Measurements from ENCODE around the gene ADAMTS2.

The ADAMTS2 gene

DNA sequence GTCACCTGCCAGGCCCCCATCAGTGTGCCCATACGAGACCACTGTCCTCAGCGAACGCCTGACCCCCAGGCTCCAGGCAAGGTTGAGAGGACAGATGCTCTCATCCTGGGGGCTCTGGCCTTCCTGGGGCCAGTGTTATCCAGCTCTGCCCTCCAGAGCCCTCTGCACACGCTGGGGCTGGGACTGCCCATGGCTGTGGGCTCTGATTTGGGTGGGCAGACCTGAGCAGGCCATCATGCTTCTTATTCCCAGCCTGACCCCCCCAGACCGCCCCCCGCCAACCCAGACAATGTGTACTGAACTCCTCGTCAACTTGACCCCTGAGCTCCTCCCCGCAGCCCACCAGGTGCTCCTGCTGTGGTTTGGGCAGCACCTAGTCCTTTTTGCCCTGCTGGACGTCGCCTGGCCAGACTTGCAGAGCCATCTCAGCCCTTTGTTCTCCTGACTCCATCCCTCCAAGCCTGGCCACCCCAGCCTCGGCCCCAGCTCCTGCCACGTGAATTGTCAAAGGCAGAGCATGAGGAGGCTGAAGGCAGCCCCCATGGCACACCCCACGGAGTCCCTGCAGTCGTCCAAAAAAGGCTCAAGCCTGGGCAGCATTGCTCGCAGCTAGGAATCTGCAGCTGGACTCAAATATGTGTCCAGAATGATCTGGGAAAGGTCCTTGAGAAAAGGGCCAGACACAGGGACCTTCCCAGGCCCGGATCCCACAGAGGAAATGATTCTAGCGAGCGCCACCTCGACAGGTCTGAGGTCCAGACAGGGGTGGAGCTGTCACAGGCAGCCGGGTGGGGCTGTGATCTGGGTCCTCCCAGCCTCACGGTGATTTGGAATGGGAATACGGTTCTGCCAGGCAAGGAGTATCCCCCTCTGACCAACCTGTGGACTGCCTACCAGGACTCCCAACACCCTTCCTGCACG is 87.0 kb downstream of the ADAMTS2 start:
- Histone ChIP-seq H3K9ac (ENCODE audit: low read depth, low read length) (no peak overlapping the region), H3K4me3 (ENCODE audit: low read depth, low read length) (no peak overlapping the region), H3K36me3 (ENCODE audit: control insufficient read depth, insufficient read depth, low read length) (no peaks in the 10 kb centered on the region), H3K4me1 (ENCODE audit: control insufficient read depth, insufficient read depth, low read length) (no peaks in the 10 kb centered on the region), H3K9me3 (ENCODE audit: control insufficient read depth, insufficient read depth, low read length) (no peaks in the 10 kb centered on the region), H3K27me3 (ENCODE audit: control insufficient read depth, insufficient read depth, low read length) (no peaks in the 10 kb centered on the region)

DNA sequence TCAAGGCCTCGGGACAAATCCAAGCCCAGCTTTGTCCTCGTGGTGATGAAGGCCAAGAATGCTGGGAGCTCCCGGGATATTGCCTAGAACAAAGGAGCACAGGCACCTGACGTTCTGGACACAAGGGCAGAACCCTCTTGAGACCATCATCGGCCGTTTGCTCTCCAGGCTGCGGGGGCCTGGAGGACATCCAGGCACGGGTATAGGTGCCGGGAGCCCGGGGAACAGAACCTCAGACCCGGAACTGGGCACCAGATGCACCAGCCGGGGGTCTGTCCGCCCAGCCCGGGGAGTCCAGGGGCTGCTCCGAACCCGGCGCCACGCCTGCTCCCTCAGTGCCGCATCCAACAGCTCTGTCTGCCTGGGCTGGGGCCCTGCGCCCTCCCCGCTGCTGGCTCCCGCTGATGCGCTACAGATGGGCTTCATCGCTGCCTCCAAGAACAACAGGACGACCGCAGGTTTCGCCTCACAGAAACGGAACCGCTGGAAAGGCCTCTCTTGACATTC is 88.0 kb downstream of the ADAMTS2 start:
- Histone ChIP-seq H3K36me3 (ENCODE audit: control insufficient read depth, insufficient read depth, low read length) (no peaks in the 10 kb centered on the region), H3K9ac (ENCODE audit: low read depth, low read length) (no peak overlapping the region), H3K9me3 (ENCODE audit: control insufficient read depth, insufficient read depth, low read length) (no peaks in the 10 kb centered on the region), H3K4me1 (ENCODE audit: control insufficient read depth, insufficient read depth, low read length) (no peaks in the 10 kb centered on the region), H3K27me3 (ENCODE audit: control insufficient read depth, insufficient read depth, low read length) (no peaks in the 10 kb centered on the region), H3K4me3 (ENCODE audit: low read depth, low read length) (no peak overlapping the region)

- Histone ChIP-seq H3K36me3 (ENCODE audit: control insufficient read depth, insufficient read depth, low read length) (no peaks in the 10 kb centered on the region), H3K9me3 (ENCODE audit: control insufficient read depth, insufficient read depth, low read length) (no peaks in the 10 kb centered on the region), H3K4me1 (ENCODE audit: control insufficient read depth, insufficient read depth, low read length) (no peaks in the 10 kb centered on the region), H3K4me3 (ENCODE audit: low read depth, low read length) (no peak overlapping the region), H3K27me3 (ENCODE audit: control insufficient read depth, insufficient read depth, low read length) (no peaks in the 10 kb centered on the region), H3K9ac (ENCODE audit: low read depth, low read length) (no peak overlapping the region)
Observed at GRCh38 chr5:179256328-179257175, 88.7 kb downstream of the ADAMTS2 start.

DNA sequence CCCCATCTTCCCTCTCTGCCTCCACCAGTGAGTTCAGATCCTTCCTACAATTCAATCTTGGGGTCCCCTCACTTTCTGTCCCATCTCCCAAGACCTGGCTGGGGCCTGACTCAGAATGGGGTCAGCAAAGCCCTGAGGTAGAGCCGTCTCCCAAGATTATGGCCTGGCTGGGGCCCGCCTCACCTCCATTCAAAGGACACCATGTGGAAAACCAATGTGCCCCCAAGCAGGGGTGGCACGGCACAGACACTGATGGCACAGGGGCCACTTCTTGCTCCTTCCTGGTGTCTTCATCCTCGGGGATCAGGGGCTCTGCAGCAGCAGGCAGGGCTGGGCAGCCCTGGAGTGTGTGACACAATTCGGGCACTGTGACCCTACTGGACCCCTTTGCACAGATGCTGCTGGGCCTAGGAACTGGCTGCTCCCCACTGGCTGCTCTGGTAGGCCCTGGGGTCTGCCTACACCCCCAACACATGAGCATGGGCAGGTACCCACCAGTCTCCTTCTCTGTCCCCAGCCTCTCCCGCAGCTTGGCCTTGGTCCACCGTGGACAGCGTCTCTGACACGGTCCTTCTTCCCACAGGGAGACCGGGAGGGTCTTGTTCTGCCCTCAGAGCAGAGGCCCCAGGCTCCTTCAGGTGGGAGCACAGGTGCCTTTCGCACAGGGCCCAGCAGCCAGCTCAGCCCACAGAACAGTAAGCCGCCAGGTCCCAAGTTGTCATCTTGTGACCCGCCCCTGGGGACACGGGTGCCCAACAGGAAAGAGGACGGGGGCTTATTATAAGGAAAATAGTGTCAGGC is 89.5 kb downstream of the ADAMTS2 start:
- H3K4me1 ChIP-seq (ENCODE audit: control insufficient read depth, insufficient read depth, low read length): no peaks in the 10 kb centered on the region
- no peak overlapping the region for H3K9ac ChIP-seq (ENCODE audit: low read depth, low read length)
- no peaks in the 10 kb centered on the region for H3K27me3 ChIP-seq (ENCODE audit: control insufficient read depth, insufficient read depth, low read length)
- H3K9me3 ChIP-seq (ENCODE audit: control insufficient read depth, insufficient read depth, low read length): no peaks in the 10 kb centered on the region
- no peaks in the 10 kb centered on the region for H3K36me3 ChIP-seq (ENCODE audit: control insufficient read depth, insufficient read depth, low read length)
- no peak overlapping the region for H3K4me3 ChIP-seq (ENCODE audit: low read depth, low read length)

DNA sequence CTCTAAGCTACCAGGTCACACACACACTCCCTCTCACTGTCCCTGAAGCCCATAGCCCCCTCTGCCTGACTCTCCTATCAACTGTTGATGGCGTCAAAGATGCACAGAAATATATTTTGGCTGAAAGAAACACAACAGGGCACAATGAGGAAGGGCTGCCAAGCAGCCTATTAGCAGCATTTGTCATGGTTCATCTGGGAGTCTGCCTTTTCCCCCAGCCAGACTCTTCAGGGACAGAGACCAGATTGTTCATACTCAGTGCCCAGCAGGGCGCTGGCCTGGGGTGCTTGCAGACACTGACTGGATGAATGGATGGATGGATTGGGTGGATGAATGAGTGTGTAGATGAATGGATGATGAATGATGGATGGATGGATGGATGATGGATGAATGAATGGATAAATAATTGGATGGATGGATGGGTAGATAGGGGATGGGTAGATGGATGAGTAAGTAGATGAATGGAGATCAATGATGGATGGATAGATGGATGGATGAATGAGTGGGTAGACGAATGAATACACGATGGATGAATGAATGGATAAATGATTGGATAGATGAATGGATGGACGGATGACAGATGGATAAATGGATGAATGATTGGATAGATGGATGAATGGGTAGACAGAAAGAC is 90.5 kb downstream of the ADAMTS2 start:
- H3K9ac ChIP-seq (ENCODE audit: low read depth, low read length): no peak overlapping the region
- no peaks in the 10 kb centered on the region for H3K27me3 ChIP-seq (ENCODE audit: control insufficient read depth, insufficient read depth, low read length)
- H3K4me1 ChIP-seq (ENCODE audit: control insufficient read depth, insufficient read depth, low read length): no peaks in the 10 kb centered on the region
- no peaks in the 10 kb centered on the region for H3K36me3 ChIP-seq (ENCODE audit: control insufficient read depth, insufficient read depth, low read length)
- no peaks in the 10 kb centered on the region for H3K9me3 ChIP-seq (ENCODE audit: control insufficient read depth, insufficient read depth, low read length)
- H3K4me3 ChIP-seq (ENCODE audit: low read depth, low read length): no peak overlapping the region

- Histone ChIP-seq H3K9me3 (ENCODE audit: control insufficient read depth, insufficient read depth, low read length) (no peaks in the 10 kb centered on the region), H3K27me3 (ENCODE audit: control insufficient read depth, insufficient read depth, low read length) (no peaks in the 10 kb centered on the region), H3K4me3 (ENCODE audit: low read depth, low read length) (no peak overlapping the region), H3K9ac (ENCODE audit: low read depth, low read length) (no peak overlapping the region), H3K4me1 (ENCODE audit: control insufficient read depth, insufficient read depth, low read length) (no peaks in the 10 kb centered on the region), H3K36me3 (ENCODE audit: control insufficient read depth, insufficient read depth, low read length) (no peaks in the 10 kb centered on the region)
Observed at GRCh38 chr5:179253730-179254129, 91.5 kb downstream of the ADAMTS2 start.

- no peaks in the 10 kb centered on the region for H3K27me3 ChIP-seq (ENCODE audit: control insufficient read depth, insufficient read depth, low read length)
Observed at GRCh38 chr5:179251276-179251969, 93.8 kb downstream of the ADAMTS2 start.

DNA sequence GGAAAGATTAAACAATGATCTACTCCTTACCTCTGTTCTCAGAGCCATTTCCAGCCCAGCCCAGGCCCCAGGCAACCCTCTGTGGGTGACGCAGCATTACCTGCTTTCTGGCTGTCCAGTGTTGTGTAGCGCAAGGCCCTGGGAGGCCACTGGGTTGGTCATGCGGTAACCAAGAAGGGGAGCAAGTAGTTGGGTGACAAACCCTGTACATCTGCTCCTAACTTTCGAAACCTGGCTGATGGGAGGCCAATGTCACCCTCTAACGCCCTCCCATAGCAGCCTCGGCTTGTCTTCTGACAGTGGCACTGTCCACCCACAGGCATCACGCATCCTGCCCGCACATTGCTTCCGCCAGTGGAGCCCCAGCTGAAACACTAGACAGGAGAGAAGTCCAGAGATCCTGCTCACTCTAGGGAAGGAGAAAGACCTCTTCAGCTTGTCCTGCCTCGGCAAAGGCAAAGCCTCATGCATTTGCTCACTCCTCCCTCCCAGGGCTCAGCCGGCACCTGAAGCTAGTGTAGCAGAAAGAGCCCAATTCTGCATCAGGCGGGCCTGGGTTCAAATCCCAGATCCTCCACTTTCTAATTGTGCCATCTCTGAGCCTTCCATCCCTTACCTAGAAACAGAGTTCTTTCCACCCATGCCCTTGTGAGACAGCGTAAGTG is 94.6 kb downstream of the ADAMTS2 start:
- H3K36me3 ChIP-seq (ENCODE audit: control insufficient read depth, insufficient read depth, low read length): no peaks in the 10 kb centered on the region
- H3K27me3 ChIP-seq (ENCODE audit: control insufficient read depth, insufficient read depth, low read length): no peaks in the 10 kb centered on the region
- H3K9me3 ChIP-seq (ENCODE audit: control insufficient read depth, insufficient read depth, low read length): no peaks in the 10 kb centered on the region
- no peak overlapping the region for H3K4me3 ChIP-seq (ENCODE audit: low read depth, low read length)
- H3K9ac ChIP-seq (ENCODE audit: low read depth, low read length): no peak overlapping the region
- peaks cover 3% of the 10 kb centered on the region for H3K4me1 ChIP-seq (ENCODE audit: control insufficient read depth, insufficient read depth, low read length)

More at GRCh38 chr5:179251276-179251969, 93.8 kb downstream of the ADAMTS2 start:
- H3K9me3 ChIP-seq (ENCODE audit: control insufficient read depth, insufficient read depth, low read length): no peaks in the 10 kb centered on the region
- H3K4me3 ChIP-seq (ENCODE audit: low read depth, low read length): no peak overlapping the region
- no peak overlapping the region for H3K9ac ChIP-seq (ENCODE audit: low read depth, low read length)
- H3K4me1 ChIP-seq (ENCODE audit: control insufficient read depth, insufficient read depth, low read length): peaks cover 2% of the 10 kb centered on the region
- no peaks in the 10 kb centered on the region for H3K36me3 ChIP-seq (ENCODE audit: control insufficient read depth, insufficient read depth, low read length)

- Histone ChIP-seq H3K36me3 (ENCODE audit: control insufficient read depth, insufficient read depth, low read length) (no peaks in the 10 kb centered on the region), H3K27me3 (ENCODE audit: control insufficient read depth, insufficient read depth, low read length) (no peaks in the 10 kb centered on the region), H3K4me3 (ENCODE audit: low read depth, low read length) (no peak overlapping the region), H3K9me3 (ENCODE audit: control insufficient read depth, insufficient read depth, low read length) (no peaks in the 10 kb centered on the region), H3K4me1 (ENCODE audit: control insufficient read depth, insufficient read depth, low read length) (peaks cover 3% of the 10 kb centered on the region), H3K9ac (ENCODE audit: low read depth, low read length) (no peak overlapping the region)
Observed at GRCh38 chr5:179246227-179246626, 99.0 kb downstream of the ADAMTS2 start.

DNA sequence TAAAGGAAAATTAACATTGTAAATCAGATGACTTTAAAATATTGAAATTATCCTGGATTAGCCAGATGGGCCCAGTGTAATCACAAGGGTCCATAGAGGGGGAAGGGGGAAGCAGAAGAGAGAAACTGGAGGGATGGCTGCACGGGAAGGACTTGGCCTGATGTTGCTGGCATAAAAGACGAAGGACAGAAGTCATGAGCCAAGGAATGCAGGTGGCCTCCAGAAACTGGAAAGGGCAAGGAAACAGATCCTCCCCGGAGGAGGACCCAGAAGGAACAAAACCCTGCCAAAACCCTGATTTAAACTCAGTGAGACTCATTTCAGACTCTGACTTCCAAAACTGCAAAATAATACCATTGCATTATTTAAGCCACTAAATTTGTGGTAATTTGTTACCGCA is 100.2 kb downstream of the ADAMTS2 start:
- H3K9ac ChIP-seq (ENCODE audit: low read depth, low read length): no peak overlapping the region

More for the DNA sequence above, 100.2 kb downstream of the ADAMTS2 start:
- Histone ChIP-seq H3K4me1 (ENCODE audit: control insufficient read depth, insufficient read depth, low read length) (peaks cover 3% of the 10 kb centered on the region), H3K9me3 (ENCODE audit: control insufficient read depth, insufficient read depth, low read length) (no peaks in the 10 kb centered on the region), H3K36me3 (ENCODE audit: control insufficient read depth, insufficient read depth, low read length) (no peaks in the 10 kb centered on the region), H3K4me3 (ENCODE audit: low read depth, low read length) (no peak overlapping the region), H3K27me3 (ENCODE audit: control insufficient read depth, insufficient read depth, low read length) (no peaks in the 10 kb centered on the region)
